Liver (tissue), 9 donors: Measurements from ENCODE around the gene CALML3. TPM values are rescaled to one million over a fixed set of nuclear protein-coding genes. Genes with fewer than 3 reads are reported as not detected.

Experiments used
- DNase-seq: peaks from one replicate; pipeline ENCODE4 v3.0.0-alpha.2; 2017; ENCODE audit warnings: low spot score
- H3K27ac ChIP-seq, 2 donors: one replicate each; pipeline ENCODE4 v1.7.0; 2013; ENCODE audit warnings: inconsistent platforms in 2 of 2, low read length in 2 of 2, control low read depth in 1 of 2, low read depth in 1 of 2, mild to moderate bottlenecking in 1 of 2
- H3K27me3 ChIP-seq, 4 donors: one replicate each; pipeline versions ENCODE4 v1.6.1 to v1.7.0; 2013; ENCODE audit warnings: low read length in 3 of 4, inconsistent platforms in 1 of 4, mild to moderate bottlenecking in 1 of 4, moderate library complexity in 1 of 4; ENCODE audit not compliant: control insufficient read depth in 4 of 4, insufficient read depth in 4 of 4
- H3K36me3 ChIP-seq, 4 donors: one replicate each; pipeline versions ENCODE4 v1.6.1 to v1.7.0; 2013; ENCODE audit warnings: low read length in 3 of 4, mild to moderate bottlenecking in 3 of 4, low read depth in 1 of 4, moderate library complexity in 1 of 4; ENCODE audit not compliant: control insufficient read depth in 4 of 4, insufficient read depth in 3 of 4
- H3K4me1 ChIP-seq, 4 donors: one replicate each; pipeline versions ENCODE4 v1.6.1 to v1.7.0; 2013; ENCODE audit warnings: low read length in 3 of 4, mild to moderate bottlenecking in 3 of 4, moderate library complexity in 1 of 4; ENCODE audit not compliant: control insufficient read depth in 4 of 4, insufficient read depth in 4 of 4
- H3K4me3 ChIP-seq, 3 donors: one replicate each; pipeline versions ENCODE4 v1.6.1 to v1.7.0; 2013; ENCODE audit warnings: low read length in 3 of 3, control low read depth in 1 of 3, low read depth in 1 of 3, mild to moderate bottlenecking in 1 of 3
- H3K9ac ChIP-seq, 2 donors: one replicate each; pipeline ENCODE4 v1.7.0; 2013; ENCODE audit warnings: low read length in 2 of 2, mild to moderate bottlenecking in 2 of 2, moderate library complexity in 2 of 2, control low read depth in 1 of 2, low read depth in 1 of 2
- H3K9me3 ChIP-seq, 4 donors: one replicate each; pipeline versions ENCODE4 v1.6.1 to v1.7.0; 2013; ENCODE audit warnings: low read length in 3 of 4; ENCODE audit not compliant: control insufficient read depth in 4 of 4
- ATF3 ChIP-seq: IDR thresholded peaks from 2 replicates; pipeline ENCODE4 v1.6.1; 2016; ENCODE audit warnings: antibody characterized with exemption
- CTCF ChIP-seq: fragments of 150-350 bp; IDR thresholded peaks from 2 replicates; pipeline ENCODE4 v1.5.1; 2017; ENCODE audit warnings: improper control_type of control experiment, low read depth, low read length; ENCODE audit not compliant: missing input control
- EGR1 ChIP-seq, 2 donors: IDR thresholded peaks; 2 replicates each; pipeline ENCODE4 v1.6.1; 2016 to 2018; ENCODE audit warnings: antibody characterized with exemption in 2 of 2, low read depth in 2 of 2
- FOXA1 ChIP-seq: IDR thresholded peaks from 2 replicates; pipeline ENCODE4 v1.6.1; 2016; ENCODE audit warnings: antibody characterized with exemption
- FOXA2 ChIP-seq: IDR thresholded peaks from 2 replicates; pipeline ENCODE4 v1.6.1; 2016; ENCODE audit warnings: antibody characterized with exemption
- GABPA ChIP-seq, 2 donors: IDR thresholded peaks in 1 of 2; conservative IDR thresholded peaks in 1 of 2; 2 replicates each; pipeline ENCODE4 v1.6.1; 2016; ENCODE audit warnings: antibody characterized with exemption in 2 of 2, mild to moderate bottlenecking in 1 of 2, moderate library complexity in 1 of 2
- HNF4A ChIP-seq, 2 donors: conservative IDR thresholded peaks; 2 replicates each; pipeline ENCODE4 v1.6.1; 2016; ENCODE audit warnings: antibody characterized with exemption in 2 of 2, mild to moderate bottlenecking in 2 of 2
- HNF4G ChIP-seq: IDR thresholded peaks from 2 replicates; pipeline ENCODE4 v1.6.1; 2016; ENCODE audit warnings: antibody characterized with exemption
- JUND ChIP-seq, 2 donors: IDR thresholded peaks; 2 replicates each; pipeline ENCODE4 v1.6.1; 2016; ENCODE audit warnings: antibody characterized with exemption in 2 of 2
- MAX ChIP-seq: IDR thresholded peaks from 2 replicates; pipeline ENCODE4 v1.6.1; 2016; ENCODE audit warnings: antibody characterized with exemption
- NR2F2 ChIP-seq: IDR thresholded peaks from 2 replicates; pipeline ENCODE4 v1.6.1; 2016; ENCODE audit warnings: antibody characterized with exemption
- RAD21 ChIP-seq, 2 donors: IDR thresholded peaks; 2 replicates each; pipeline ENCODE4 v1.6.1; 2016; ENCODE audit warnings: antibody characterized with exemption in 2 of 2, mild to moderate bottlenecking in 2 of 2
- REST ChIP-seq: IDR thresholded peaks from 2 replicates; pipeline ENCODE4 v1.6.1; 2016; ENCODE audit warnings: antibody characterized with exemption, mild to moderate bottlenecking
- RXRA ChIP-seq, 2 donors: IDR thresholded peaks; 2 replicates each; pipeline ENCODE4 v1.6.1; 2017 to 2018; ENCODE audit warnings: antibody characterized with exemption in 2 of 2, mild to moderate bottlenecking in 1 of 2
- SP1 ChIP-seq: IDR thresholded peaks from 2 replicates; pipeline ENCODE4 v1.6.1; 2018; ENCODE audit warnings: antibody characterized with exemption, mild to moderate bottlenecking
- TAF1 ChIP-seq: conservative IDR thresholded peaks from 2 replicates; pipeline ENCODE4 v1.6.1; 2016; ENCODE audit warnings: antibody characterized with exemption, mild to moderate bottlenecking
- YY1 ChIP-seq: IDR thresholded peaks from 2 replicates; pipeline ENCODE4 v1.6.1; 2016; ENCODE audit warnings: antibody characterized with exemption, mild to moderate bottlenecking
- WGBS: extraction: QIAGEN DNeasy Blood & Tissue Kit; methylation state at CpG from one replicate; pipeline ENCODE4 v1.1.7; 2013; 5-methylcytosine and 5-hydroxymethylcytosine counted together
- polyA plus RNA-seq, 2 donors: library from polyadenylated mRNA; stranded (reverse) in 1 of 2; unstranded in 1 of 2; fragments of 200-250 nt in 1 of 2; fragments of >200 nt in 1 of 2; fragmentation: Nextera tagmentation in 1 of 2; extraction: Ambion mirVana in 1 of 2; gene quantifications; one replicate each; pipeline versions ENCODE4 v1.2.1 to v1.2.3, GENCODE V29; 2013 to 2015
- total RNA-seq, 2 donors: library from RNA; depleted of rRNA; stranded (reverse); fragments of >200 nt; gene quantifications; one replicate each; pipeline ENCODE4 v1.2.3, GENCODE V29; 2014
- TF ChIP-seq, protein P1 (sequence below): IDR thresholded peaks from 2 replicates; pipeline ENCODE4 v1.6.1; 2016; ENCODE audit warnings: antibody characterized with exemption
- donor health status: healthy.
- donor health status: healthy.
- donor health status: healthy.
- donor health status: healthy.
- donor health status: healthy.

CALML3 gene
- total and polyA plus RNA-seq, 4 donors = not detected

GRCh38 chr10:5512881-5513612 is 11.7 kb upstream of the CALML3 start:
- WGBS = 90% methylated on average over 15 of the region's 15 CpGs
- Histone ChIP-seq H3K4me3 (no peak overlapping the region), H3K27me3 (no peaks in the 10 kb centered on the region), H3K4me1 (peaks cover 5 to 7% (median 6%) of the 10 kb centered on the region in 4 donors), H3K9me3 (no peaks in the 10 kb centered on the region), H3K27ac (no peak overlapping the region), H3K36me3 (no peaks in the 10 kb centered on the region), H3K9ac (no peak overlapping the region)
- DNase-seq = no peak
- TF ChIP-seq MAX = no peak
- no peak for TF ChIP-seq TAF1
- no peak for TF ChIP-seq HNF4A (conservative IDR thresholded peaks at IDR 0.05)
- TF ChIP-seq GABPA (IDR thresholded peaks at IDR 0.05 in 1 of 2, conservative IDR thresholded peaks at IDR 0.05 in 1 of 2) = no peak
- TF ChIP-seq, protein P1, sequence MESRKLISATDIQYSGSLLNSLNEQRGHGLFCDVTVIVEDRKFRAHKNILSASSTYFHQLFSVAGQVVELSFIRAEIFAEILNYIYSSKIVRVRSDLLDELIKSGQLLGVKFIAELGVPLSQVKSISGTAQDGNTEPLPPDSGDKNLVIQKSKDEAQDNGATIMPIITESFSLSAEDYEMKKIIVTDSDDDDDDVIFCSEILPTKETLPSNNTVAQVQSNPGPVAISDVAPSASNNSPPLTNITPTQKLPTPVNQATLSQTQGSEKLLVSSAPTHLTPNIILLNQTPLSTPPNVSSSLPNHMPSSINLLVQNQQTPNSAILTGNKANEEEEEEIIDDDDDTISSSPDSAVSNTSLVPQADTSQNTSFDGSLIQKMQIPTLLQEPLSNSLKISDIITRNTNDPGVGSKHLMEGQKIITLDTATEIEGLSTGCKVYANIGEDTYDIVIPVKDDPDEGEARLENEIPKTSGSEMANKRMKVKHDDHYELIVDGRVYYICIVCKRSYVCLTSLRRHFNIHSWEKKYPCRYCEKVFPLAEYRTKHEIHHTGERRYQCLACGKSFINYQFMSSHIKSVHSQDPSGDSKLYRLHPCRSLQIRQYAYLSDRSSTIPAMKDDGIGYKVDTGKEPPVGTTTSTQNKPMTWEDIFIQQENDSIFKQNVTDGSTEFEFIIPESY = no peak
- no peak for TF ChIP-seq EGR1 (IDR thresholded peaks at IDR 0.05; ENCODE audit: low read depth in 2 of 2)
- TF ChIP-seq FOXA2 = no peak
- TF ChIP-seq REST = no peak
- TF ChIP-seq CTCF = no peak
- TF ChIP-seq YY1 = no peak
- TF ChIP-seq NR2F2 = no peak
- TF ChIP-seq JUND (IDR thresholded peaks at IDR 0.05) = no peak
- TF ChIP-seq RXRA (IDR thresholded peaks at IDR 0.05) = no peak
- TF ChIP-seq HNF4G = no peak
- no peak for TF ChIP-seq RAD21 (IDR thresholded peaks at IDR 0.05)
- TF ChIP-seq ATF3 = no peak
- TF ChIP-seq SP1 = no peak
- no peak for TF ChIP-seq FOXA1
